ENCODE data around the gene SLC6A9.

SLC6A9 gene

DNA sequence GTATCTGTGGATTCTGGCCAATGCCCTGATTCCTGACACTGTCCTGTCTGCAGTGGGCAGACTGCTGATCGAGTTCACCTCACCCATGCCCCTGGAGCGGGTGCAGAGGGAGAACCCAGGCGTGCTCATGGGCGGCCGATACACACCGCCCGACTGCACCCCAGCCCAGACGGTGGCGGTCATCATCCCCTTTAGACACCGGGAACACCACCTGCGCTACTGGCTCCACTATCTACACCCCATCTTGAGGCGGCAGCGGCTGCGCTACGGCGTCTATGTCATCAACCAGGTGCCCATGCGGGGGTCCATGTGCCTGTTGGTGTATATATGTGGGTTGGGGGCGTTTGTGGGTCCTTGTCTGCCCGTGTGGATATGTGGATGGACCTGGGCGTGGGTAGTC, 49.6 kb downstream of the SLC6A9 start:
- DNase-seq, result no peak

- no peak for DNase-seq
Measured at GRCh38 chr1:43981135-43981491, 50.1 kb downstream of the SLC6A9 start.

- DNase-seq, result no peak
Measured at GRCh38 chr1:43980255-43981134, 50.8 kb downstream of the SLC6A9 start.

DNA sequence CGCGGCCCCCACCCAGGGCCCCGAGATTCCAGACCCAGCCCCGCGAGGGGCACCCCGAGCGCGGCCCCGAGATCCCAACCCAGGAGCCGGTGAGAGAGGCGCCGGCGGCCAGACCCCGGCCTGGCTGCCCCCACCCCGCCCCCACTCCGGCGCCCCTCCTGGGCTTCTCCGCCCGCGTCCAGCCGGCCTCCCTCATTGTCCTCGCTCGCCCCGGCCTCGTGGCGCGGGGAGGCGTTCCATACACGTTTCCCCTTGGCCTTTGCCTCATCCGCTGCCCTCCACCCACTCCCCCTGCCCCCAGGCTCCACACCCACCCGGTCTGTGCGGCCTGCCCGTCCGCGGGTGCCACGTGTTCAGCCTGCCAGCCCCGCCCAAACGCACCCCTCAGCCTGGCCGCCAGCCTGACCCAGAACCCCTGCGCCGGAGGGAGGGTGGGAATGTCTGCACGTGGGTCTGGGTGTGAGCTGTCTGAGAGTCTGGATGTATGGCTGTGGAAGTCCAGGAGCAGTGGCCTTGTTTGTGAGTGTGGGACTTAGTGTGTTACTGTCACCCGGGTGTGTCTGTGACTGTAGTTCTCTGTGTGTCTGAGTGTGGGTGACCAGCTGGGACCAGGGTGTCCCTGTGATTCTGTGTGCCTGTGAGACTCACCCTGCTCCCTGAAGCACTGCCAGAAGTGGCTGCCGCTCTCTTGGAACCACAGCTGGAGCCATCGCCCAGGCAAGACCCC, 51.6 kb downstream of the SLC6A9 start:
- DNase-seq, result peak; percentile 76

DNA sequence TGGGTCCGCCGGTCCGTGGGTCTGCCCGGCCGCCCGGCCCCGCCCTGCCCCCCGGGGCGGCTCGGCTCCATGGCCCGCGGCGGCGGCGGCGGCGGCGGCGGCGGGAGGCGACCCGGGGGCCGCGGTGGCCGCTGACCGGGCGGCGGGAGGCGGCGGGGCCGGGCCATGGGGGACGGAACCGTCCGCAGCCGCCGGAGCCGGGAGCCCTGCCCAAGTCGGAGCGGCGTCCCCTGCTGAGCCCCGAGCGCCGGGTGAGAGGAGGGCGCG, 52.1 kb downstream of the SLC6A9 start:
- no peak for DNase-seq

GRCh38 chr1:43978551-43979260, 52.6 kb downstream of the SLC6A9 start, which contains the start of gene B4GALT2:
Gene B4GALT2 (plus strand): TSS chr1:43979210. CDS start chr1:43981161, 1,951 bp downstream.
- peak; percentile 51 for DNase-seq

DNA sequence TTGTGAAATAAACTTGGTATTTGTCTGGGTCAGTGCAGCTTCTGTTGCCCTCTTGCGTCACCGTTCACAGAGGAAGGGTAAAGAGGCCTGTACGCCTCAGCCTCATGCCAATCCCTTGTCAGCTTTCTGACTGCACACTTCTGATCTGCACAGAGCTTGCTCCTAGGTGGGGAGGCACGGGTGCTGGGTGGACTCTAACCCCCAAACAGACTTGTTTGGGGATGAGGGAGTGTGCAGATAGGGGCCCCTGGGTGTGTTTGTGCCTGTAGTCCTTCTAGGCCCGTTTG, 53.1 kb downstream of the SLC6A9 start:
- DNase-seq, result no peak

GRCh38 chr1:43977376-43978263, 53.6 kb downstream of the SLC6A9 start:
- DNase-seq, result no peak

DNA sequence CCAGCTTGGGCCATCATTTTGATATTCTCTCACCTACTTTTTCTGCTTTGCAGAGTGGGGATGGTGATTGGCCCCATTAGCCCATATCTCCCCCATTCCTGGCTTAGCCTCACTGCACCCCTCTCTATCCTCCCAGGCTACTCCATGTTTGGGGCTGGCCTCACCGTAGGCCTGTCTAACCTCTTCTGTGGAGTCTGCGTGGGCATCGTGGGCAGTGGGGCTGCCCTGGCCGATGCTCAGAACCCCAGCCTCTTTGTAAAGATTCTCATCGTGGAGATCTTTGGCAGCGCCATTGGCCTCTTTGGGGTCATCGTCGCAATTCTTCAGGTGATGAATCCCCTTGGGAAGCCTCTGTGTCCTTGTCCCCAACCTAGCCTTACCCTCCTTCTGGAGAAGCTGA, 54.4 kb downstream of the SLC6A9 start:
- DNase-seq, result no peak

- no peak for DNase-seq
Measured at GRCh38 chr1:43976045-43976444, 55.2 kb downstream of the SLC6A9 start.

DNA sequence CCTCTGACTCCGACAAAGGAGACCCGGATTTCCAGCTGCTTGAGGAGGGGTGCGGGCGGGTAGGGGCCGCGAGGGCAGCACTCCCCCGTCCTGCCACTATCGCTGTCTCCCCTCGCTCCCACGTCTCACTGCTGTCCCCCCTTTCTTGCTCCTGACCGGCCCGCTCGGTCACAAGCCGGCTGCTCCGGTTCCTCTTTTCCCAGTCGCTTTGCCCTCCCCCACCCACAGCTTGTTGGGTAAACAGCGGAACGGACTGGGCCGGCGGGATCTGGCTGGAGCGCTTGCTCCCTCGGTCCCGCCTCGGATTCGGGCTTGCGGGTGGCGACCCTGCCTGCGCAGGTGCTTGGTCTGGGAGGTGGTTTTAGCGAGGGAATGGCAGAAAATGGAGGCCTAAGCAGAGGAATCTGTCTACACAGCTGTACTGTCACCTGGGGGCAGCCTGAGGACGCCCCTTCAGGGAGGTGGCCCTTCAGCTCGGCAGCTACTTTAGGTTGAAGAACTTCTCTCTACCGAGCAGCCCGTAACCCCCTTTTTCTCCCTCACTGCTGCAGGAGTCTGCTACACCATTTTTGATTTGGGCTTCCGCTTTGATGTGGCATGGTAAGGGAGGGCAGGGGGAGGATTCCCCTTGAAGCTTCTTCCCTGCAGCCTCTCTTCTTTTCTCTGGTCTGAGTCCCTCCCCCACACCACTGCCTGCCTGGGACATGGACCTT, 55.9 kb downstream of the SLC6A9 start:
- DNase-seq, result peak; percentile 37

DNA sequence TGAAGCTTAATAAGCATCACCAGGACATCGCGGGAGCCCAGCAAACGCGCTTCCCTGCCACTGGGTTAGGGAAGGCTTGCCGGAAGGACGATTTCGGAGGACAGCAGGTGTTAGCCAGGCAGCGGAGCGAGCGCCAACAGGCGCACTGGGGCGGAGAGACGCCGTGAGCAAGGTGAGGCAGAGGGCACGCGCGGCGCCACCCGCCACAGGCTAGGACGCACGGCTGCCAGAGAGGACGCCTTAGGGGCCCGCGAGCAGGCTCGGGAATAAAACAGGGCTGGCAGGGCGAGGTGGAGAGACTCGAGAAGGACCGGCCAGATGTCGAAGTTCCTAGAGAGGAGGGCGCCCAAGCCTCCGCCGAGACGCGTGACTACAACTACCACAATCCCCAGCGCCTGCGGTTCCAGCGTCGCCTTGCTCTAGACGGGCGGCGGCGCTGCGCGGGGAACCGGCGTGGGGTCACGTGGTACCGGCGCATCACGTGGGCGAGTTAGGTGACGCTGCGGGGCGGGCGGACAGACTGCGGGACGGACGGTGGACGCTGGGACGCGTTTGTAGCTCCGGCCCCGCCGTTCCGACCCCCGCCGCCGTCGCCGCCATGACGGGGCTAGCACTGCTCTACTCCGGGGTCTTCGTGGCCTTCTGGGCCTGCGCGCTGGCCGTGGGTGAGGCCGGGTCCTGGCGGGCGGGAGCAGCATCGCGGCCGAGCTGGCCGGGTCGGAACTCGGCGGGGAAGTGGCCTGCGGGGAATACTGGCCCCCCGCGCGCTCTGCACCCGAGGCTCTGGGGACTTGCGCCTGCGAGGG, 56.6 kb downstream of the SLC6A9 start, which contains the start of gene ATP6V0B:
Gene ATP6V0B (plus strand): TSS at position 518 of the 806 bp plus-strand sequence. CDS start 81 bp downstream, at position 599.
- peak; percentile 94 for DNase-seq

GRCh38 chr1:43973981-43974442, 57.2 kb downstream of the SLC6A9 start:
- DNase-seq, result peak; percentile 67

- no peak for DNase-seq
Measured at GRCh38 chr1:43971336-43971980, 59.8 kb downstream of the SLC6A9 start.

- DNase-seq, result no peak
Measured at GRCh38 chr1:43970911-43971310, 60.4 kb downstream of the SLC6A9 start.

DNA sequence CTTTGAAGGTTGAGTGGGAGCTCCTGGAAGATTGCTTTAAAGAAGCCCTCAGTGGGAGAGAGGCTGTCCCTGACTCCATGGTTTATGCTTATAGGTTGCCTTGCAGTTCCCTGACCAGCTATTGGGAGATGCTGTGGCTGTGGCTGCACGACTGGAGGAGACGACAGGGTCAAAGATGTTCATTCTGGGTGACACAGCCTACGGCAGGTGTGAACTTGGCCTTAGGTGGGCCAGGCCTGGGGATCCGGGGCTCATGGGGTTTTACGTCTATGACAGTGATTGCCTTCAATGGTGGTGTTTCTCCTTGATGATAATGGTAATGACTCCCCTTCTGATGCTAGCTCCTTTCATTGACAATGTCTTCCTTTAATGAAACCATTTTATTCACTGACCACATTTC, 60.8 kb downstream of the SLC6A9 start:
- no peak for DNase-seq

DNA sequence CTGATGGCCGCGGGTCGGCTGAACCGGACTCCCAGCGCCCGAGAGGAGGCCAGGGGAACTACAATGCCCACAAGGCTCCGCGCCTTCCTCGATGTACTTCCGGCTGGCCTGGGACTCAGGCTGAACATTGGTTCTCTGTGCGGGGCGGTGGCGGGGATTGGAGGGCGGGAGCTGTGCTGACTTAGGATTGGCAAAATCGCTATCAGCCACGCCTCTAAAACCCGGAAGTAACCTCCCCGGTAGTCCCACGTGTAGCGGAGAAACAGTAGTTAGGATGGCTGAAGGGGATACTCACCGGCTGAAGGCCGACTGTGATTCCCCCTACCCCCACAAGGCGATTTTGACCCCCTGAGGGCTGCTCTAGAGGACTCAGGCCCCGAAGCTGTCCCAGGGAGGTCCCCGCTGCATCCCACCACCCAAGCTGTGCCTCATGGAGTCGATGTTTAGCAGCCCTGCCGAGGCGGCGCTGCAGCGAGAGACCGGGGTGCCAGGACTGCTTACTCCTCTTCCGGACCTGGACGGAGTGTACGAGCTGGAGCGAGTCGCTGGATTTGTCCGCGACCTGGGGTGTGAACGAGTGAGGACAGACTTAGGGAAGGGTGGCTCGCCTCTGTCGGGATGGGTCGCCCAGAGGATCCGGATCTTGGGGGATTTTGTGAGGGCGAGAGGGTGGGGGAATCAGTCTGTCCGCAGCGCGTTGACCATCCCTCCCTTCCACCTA, 61.4 kb downstream of the SLC6A9 start, which contains the start of gene DPH2:
Gene DPH2 (plus strand): TSS at position 265 of the 721 bp plus-strand sequence. CDS start 166 bp downstream, at position 431.
- peak; percentile 98 for DNase-seq

- DNase-seq, result no peak
Measured at GRCh38 chr1:43969416-43969745, 61.9 kb downstream of the SLC6A9 start.

DNA sequence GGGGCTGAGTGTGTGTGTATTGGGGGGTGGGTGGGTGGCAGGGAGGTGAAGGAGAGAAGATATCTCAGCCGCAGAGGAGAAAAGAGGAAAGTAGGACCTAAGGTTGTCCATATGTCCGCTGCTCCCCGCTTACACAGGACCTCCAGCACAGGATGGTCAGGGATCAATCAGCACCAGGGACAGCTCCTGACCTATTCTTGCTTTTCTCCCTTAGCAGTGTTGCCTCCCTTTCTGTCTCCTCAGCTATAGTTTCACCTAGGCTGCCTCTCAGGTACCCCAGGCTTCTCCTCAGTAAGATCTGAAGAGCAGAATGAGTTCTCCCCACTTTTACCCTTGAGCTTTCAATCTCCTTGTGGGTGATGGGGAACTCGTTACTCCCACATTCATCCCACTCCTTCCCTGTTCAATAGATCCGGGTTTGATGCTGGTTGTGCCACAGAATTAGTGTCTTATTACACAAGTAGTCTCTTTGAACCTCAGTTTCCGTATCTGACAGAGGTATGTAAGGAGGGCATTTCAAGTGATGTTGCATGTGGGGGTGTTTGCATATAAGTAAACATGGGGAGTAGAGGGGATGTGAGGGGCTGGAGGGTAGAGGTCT, 62.8 kb downstream of the SLC6A9 start:
- peak; percentile 53 for DNase-seq
